Measurements from ENCODE around the gene NLRP6. TPM values are rescaled to one million over a fixed set of nuclear protein-coding genes. Genes with fewer than 3 reads are reported as not detected.

Gene NLRP6
- total and polyA plus RNA-seq, 2 experiments from 2014 or later, result not detected

DNA sequence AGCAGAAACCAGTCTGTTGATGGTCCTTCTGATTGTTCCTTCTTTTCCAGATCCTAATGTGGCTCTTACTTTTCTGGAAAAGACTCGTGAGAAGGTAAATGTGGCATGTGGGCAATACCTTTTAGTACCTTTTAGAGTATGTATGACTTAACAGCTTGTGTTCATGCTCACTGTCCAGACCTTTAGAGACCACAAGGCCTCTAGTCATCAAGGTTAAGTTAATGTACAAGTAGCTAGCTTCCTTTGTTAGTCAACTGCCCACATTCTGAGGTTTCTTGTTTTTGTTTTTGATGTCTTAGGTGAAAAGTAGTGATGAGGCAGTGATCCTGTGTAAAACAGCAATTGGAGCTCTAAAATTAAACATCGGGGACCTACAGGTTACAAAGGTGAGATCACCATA lies 33.8 kb upstream of the NLRP6 start:
- H3K4me3 ChIP-seq, result no peak overlapping the region
- TF ChIP-seq, protein P1, sequence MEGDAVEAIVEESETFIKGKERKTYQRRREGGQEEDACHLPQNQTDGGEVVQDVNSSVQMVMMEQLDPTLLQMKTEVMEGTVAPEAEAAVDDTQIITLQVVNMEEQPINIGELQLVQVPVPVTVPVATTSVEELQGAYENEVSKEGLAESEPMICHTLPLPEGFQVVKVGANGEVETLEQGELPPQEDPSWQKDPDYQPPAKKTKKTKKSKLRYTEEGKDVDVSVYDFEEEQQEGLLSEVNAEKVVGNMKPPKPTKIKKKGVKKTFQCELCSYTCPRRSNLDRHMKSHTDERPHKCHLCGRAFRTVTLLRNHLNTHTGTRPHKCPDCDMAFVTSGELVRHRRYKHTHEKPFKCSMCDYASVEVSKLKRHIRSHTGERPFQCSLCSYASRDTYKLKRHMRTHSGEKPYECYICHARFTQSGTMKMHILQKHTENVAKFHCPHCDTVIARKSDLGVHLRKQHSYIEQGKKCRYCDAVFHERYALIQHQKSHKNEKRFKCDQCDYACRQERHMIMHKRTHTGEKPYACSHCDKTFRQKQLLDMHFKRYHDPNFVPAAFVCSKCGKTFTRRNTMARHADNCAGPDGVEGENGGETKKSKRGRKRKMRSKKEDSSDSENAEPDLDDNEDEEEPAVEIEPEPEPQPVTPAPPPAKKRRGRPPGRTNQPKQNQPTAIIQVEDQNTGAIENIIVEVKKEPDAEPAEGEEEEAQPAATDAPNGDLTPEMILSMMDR (IDR thresholded peaks at IDR 0.05; ENCODE audit: low read depth, low read length), result no peak
- no peak overlapping the region for H3K27ac ChIP-seq
- H3K4me1 ChIP-seq (ENCODE audit: low read depth), result no peaks in the 10 kb centered on the region
- H3K27me3 ChIP-seq, result no peaks in the 10 kb centered on the region
- H3K9me3 ChIP-seq (ENCODE audit: low read depth), result no peaks in the 10 kb centered on the region
- no peak for DNase-seq (ENCODE audit: low read depth in 1 of 2, low spot score in 1 of 2)
- H3K36me3 ChIP-seq, result peaks cover 35% of the 10 kb centered on the region

DNA sequence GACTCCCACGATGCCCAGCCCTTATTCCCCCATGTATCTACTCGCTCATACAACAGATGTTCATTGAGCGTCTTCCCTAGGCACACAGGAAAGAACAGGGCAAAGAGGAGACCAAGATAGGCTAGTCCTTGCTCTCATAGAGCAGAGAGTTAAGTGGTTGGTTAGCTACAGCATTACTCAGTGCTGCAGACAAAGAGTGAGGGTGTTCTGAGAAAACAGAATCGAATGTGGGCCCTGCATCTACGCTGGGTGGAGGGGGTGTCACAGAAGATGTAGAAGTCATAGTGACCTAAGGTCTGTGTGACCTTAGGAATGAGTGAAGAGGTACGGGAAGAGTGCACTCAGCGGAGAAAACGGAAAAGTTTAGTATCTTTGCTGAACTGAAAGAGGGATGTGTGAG lies 29.1 kb upstream of the NLRP6 start:
- TF ChIP-seq, protein P1 (IDR thresholded peaks at IDR 0.05; ENCODE audit: low read depth, low read length), result no peak
- Histone ChIP-seq H3K4me1 (ENCODE audit: low read depth) (no peaks in the 10 kb centered on the region), H3K36me3 (peaks cover 58% of the 10 kb centered on the region), H3K9me3 (ENCODE audit: low read depth) (no peaks in the 10 kb centered on the region), H3K4me3 (no peak overlapping the region), H3K27me3 (no peaks in the 10 kb centered on the region), H3K27ac (no peak overlapping the region)
- no peak for DNase-seq (ENCODE audit: low read depth in 1 of 2, low spot score in 1 of 2)

DNA sequence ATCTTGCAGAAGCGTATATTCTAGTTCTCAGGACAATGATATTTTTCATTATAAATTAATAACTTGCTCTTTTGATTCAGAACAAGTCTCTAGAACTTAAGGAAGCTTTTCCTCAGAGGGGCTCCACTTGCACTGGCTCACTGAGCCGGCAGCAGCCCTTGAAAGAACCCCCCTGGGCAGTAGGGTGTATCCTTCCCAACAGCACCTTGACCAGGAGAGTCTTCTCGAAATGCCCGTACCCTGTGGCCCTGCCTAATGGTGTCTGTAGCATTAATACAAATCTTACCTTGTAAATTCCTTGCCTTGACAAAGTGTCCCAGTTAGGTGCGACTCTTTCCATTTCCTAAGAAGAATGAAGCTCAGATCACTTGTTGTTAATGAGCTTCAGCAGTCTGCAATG lies 27.9 kb upstream of the NLRP6 start:
- DNase-seq (ENCODE audit: low read depth in 1 of 2, low spot score in 1 of 2), result no peak
- Histone ChIP-seq H3K27me3 (no peaks in the 10 kb centered on the region), H3K4me1 (ENCODE audit: low read depth) (no peaks in the 10 kb centered on the region), H3K36me3 (peaks cover 48% of the 10 kb centered on the region), H3K27ac (no peak overlapping the region), H3K9me3 (ENCODE audit: low read depth) (no peaks in the 10 kb centered on the region), H3K4me3 (no peak overlapping the region)
- TF ChIP-seq, protein P1 (IDR thresholded peaks at IDR 0.05; ENCODE audit: low read depth, low read length), result no peak

DNA sequence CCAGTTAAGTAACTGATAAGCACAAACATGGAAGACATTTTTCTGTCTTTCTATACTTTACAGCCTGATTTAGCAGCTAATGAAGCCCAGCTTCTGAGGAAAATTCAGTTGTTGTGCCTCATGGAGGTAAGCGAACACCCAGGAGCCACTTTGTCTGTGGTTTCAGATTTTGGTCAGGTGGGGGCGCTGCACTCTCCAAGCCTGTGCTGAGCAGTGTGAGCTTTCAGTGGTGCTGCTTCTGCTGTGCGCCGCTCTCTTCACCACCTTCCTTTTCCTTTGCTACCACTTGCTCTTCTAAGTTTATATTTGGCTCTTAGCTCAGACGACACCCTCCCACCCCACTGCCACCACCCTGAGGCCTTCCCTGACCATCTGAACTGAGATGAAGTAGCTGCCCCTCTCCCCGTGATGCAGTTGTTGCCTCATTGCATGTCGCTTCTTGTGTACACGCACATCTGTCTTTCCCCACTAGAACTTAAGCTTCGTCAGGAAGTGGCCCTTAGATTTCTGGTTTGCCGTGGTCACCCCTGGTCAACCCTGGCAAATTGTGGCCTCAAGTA lies 27.4 kb upstream of the NLRP6 start:
- H3K27me3 ChIP-seq, result no peaks in the 10 kb centered on the region
- TF ChIP-seq, protein P1 (IDR thresholded peaks at IDR 0.05; ENCODE audit: low read depth, low read length), result peak; percentile 67
- DNase-seq (ENCODE audit: low read depth in 1 of 2, low spot score in 1 of 2), result peak; percentile 68 to 71
- H3K27ac ChIP-seq, result no peak overlapping the region
- no peaks in the 10 kb centered on the region for H3K9me3 ChIP-seq (ENCODE audit: low read depth)
- H3K36me3 ChIP-seq, result peaks cover 47% of the 10 kb centered on the region
- H3K4me3 ChIP-seq, result no peak overlapping the region
- H3K4me1 ChIP-seq (ENCODE audit: low read depth), result no peaks in the 10 kb centered on the region

DNA sequence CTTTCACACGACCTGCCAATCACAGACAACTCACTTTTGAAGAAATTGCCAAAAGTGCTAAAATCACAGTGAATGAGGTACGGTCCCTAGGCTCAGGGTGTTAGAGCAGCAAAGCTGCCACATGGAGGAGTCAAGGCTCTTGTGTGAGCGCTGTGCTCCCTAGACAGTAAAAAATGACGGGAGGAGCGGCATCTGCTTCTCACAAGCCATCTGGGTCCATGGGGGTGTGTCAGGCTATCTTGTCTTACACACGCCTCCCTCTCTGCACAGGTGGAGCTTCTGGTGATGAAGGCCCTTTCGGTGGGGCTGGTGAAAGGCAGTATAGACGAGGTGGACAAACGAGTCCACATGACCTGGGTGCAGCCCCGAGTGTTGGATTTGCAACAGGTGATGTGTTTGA lies 26.7 kb upstream of the NLRP6 start:
- H3K27ac ChIP-seq, result no peak overlapping the region
- peaks cover 47% of the 10 kb centered on the region for H3K36me3 ChIP-seq
- H3K4me1 ChIP-seq (ENCODE audit: low read depth), result no peaks in the 10 kb centered on the region
- no peak overlapping the region for H3K4me3 ChIP-seq
- H3K27me3 ChIP-seq, result no peaks in the 10 kb centered on the region
- H3K9me3 ChIP-seq (ENCODE audit: low read depth), result no peaks in the 10 kb centered on the region
- no peak for DNase-seq (ENCODE audit: low read depth in 1 of 2, low spot score in 1 of 2)
- TF ChIP-seq, protein P1 (IDR thresholded peaks at IDR 0.05; ENCODE audit: low read depth, low read length), result no peak

All from cardiac muscle cell (in vitro differentiated cells and primary cell).